ENCODE results near the gene ABHD17B.

ABHD17B gene

GRCh38 chr9:71835596-71835995 lies 75.4 kb downstream of the ABHD17B start:
- H3K9me3 ChIP-seq (ENCODE audit: insufficient read depth, low read length) = no peaks in the 10 kb centered on the region
- H3K27me3 ChIP-seq (ENCODE audit: insufficient read depth, insufficient read length) = no peaks in the 10 kb centered on the region
- no peak for DNase-seq (ENCODE audit: low read depth, low spot score)
- TF ChIP-seq SUZ12 (IDR thresholded peaks at IDR 0.05; ENCODE audit: extremely low read depth, insufficient read depth, insufficient read length) = no peak
- TF ChIP-seq YY1 (IDR thresholded peaks at IDR 0.05; ENCODE audit: insufficient read depth, insufficient read length) = no peak
- no peak for TF ChIP-seq ZNF274 (IDR thresholded peaks at IDR 0.05; ENCODE audit: low read depth, low read length)
- peaks cover 2% of the 10 kb centered on the region for H3K4me1 ChIP-seq (ENCODE audit: insufficient read depth, insufficient read length)
- H3K4me3 ChIP-seq (ENCODE audit: insufficient read length, low read depth) = no peak overlapping the region
- H3K36me3 ChIP-seq (ENCODE audit: insufficient read depth, insufficient read length, low read length) = no peaks in the 10 kb centered on the region
- H3K9ac ChIP-seq (ENCODE audit: insufficient read length, low read depth) = no peak overlapping the region

GRCh38 chr9:71830929-71831328 lies 80.1 kb downstream of the ABHD17B start:
- no peak for DNase-seq (ENCODE audit: low read depth, low spot score)
- H3K9me3 ChIP-seq (ENCODE audit: insufficient read depth, low read length) = no peaks in the 10 kb centered on the region
- TF ChIP-seq ZNF274 (IDR thresholded peaks at IDR 0.05; ENCODE audit: low read depth, low read length) (no peak), YY1 (IDR thresholded peaks at IDR 0.05; ENCODE audit: insufficient read depth, insufficient read length) (no peak), SUZ12 (IDR thresholded peaks at IDR 0.05; ENCODE audit: extremely low read depth, insufficient read depth, insufficient read length) (no peak)
- H3K9ac ChIP-seq (ENCODE audit: insufficient read length, low read depth) = no peak overlapping the region
- H3K4me1 ChIP-seq (ENCODE audit: insufficient read depth, insufficient read length) = no peaks in the 10 kb centered on the region
- H3K27me3 ChIP-seq (ENCODE audit: insufficient read depth, insufficient read length) = no peaks in the 10 kb centered on the region
- no peak overlapping the region for H3K4me3 ChIP-seq (ENCODE audit: insufficient read length, low read depth)
- H3K36me3 ChIP-seq (ENCODE audit: insufficient read depth, insufficient read length, low read length) = no peaks in the 10 kb centered on the region

GRCh38 chr9:71830153-71830552 lies 80.8 kb downstream of the ABHD17B start:
- DNase-seq (ENCODE audit: low read depth, low spot score) = no peak
- Histone ChIP-seq H3K4me3 (ENCODE audit: insufficient read length, low read depth) (no peak overlapping the region), H3K9me3 (ENCODE audit: insufficient read depth, low read length) (no peaks in the 10 kb centered on the region), H3K27me3 (ENCODE audit: insufficient read depth, insufficient read length) (no peaks in the 10 kb centered on the region), H3K9ac (ENCODE audit: insufficient read length, low read depth) (no peak overlapping the region), H3K4me1 (ENCODE audit: insufficient read depth, insufficient read length) (no peaks in the 10 kb centered on the region), H3K36me3 (ENCODE audit: insufficient read depth, insufficient read length, low read length) (no peaks in the 10 kb centered on the region)
- TF ChIP-seq YY1 (IDR thresholded peaks at IDR 0.05; ENCODE audit: insufficient read depth, insufficient read length) = no peak
- no peak for TF ChIP-seq SUZ12 (IDR thresholded peaks at IDR 0.05; ENCODE audit: extremely low read depth, insufficient read depth, insufficient read length)
- no peak for TF ChIP-seq ZNF274 (IDR thresholded peaks at IDR 0.05; ENCODE audit: low read depth, low read length)

- TF ChIP-seq SUZ12 (IDR thresholded peaks at IDR 0.05; ENCODE audit: extremely low read depth, insufficient read depth, insufficient read length) (no peak), ZNF274 (IDR thresholded peaks at IDR 0.05; ENCODE audit: low read depth, low read length) (no peak), YY1 (IDR thresholded peaks at IDR 0.05; ENCODE audit: insufficient read depth, insufficient read length) (no peak)
- H3K27me3 ChIP-seq (ENCODE audit: insufficient read depth, insufficient read length) = no peaks in the 10 kb centered on the region
- no peak for DNase-seq (ENCODE audit: low read depth, low spot score)
- H3K9ac ChIP-seq (ENCODE audit: insufficient read length, low read depth) = no peak overlapping the region
- H3K9me3 ChIP-seq (ENCODE audit: insufficient read depth, low read length) = no peaks in the 10 kb centered on the region
- no peaks in the 10 kb centered on the region for H3K36me3 ChIP-seq (ENCODE audit: insufficient read depth, insufficient read length, low read length)
- no peaks in the 10 kb centered on the region for H3K4me1 ChIP-seq (ENCODE audit: insufficient read depth, insufficient read length)
- no peak overlapping the region for H3K4me3 ChIP-seq (ENCODE audit: insufficient read length, low read depth)
These were observed 84.7 kb downstream of the ABHD17B start for GRCh38 chr9:71826279-71826678.

GRCh38 chr9:71824257-71824656 lies 86.7 kb downstream of the ABHD17B start:
- no peaks in the 10 kb centered on the region for H3K9me3 ChIP-seq (ENCODE audit: insufficient read depth, low read length)
- no peaks in the 10 kb centered on the region for H3K36me3 ChIP-seq (ENCODE audit: insufficient read depth, insufficient read length, low read length)
- no peak for DNase-seq (ENCODE audit: low read depth, low spot score)
- TF ChIP-seq ZNF274 (IDR thresholded peaks at IDR 0.05; ENCODE audit: low read depth, low read length) (no peak), SUZ12 (IDR thresholded peaks at IDR 0.05; ENCODE audit: extremely low read depth, insufficient read depth, insufficient read length) (no peak), YY1 (IDR thresholded peaks at IDR 0.05; ENCODE audit: insufficient read depth, insufficient read length) (no peak)
- no peak overlapping the region for H3K9ac ChIP-seq (ENCODE audit: insufficient read length, low read depth)
- H3K27me3 ChIP-seq (ENCODE audit: insufficient read depth, insufficient read length) = no peaks in the 10 kb centered on the region
- H3K4me3 ChIP-seq (ENCODE audit: insufficient read length, low read depth) = no peak overlapping the region
- no peaks in the 10 kb centered on the region for H3K4me1 ChIP-seq (ENCODE audit: insufficient read depth, insufficient read length)

- H3K9ac ChIP-seq (ENCODE audit: insufficient read length, low read depth) = no peak overlapping the region
- DNase-seq (ENCODE audit: low read depth, low spot score) = no peak
- no peaks in the 10 kb centered on the region for H3K36me3 ChIP-seq (ENCODE audit: insufficient read depth, insufficient read length, low read length)
- no peak overlapping the region for H3K4me3 ChIP-seq (ENCODE audit: insufficient read length, low read depth)
- H3K9me3 ChIP-seq (ENCODE audit: insufficient read depth, low read length) = no peaks in the 10 kb centered on the region
- TF ChIP-seq ZNF274 (IDR thresholded peaks at IDR 0.05; ENCODE audit: low read depth, low read length) (no peak), YY1 (IDR thresholded peaks at IDR 0.05; ENCODE audit: insufficient read depth, insufficient read length) (no peak), SUZ12 (IDR thresholded peaks at IDR 0.05; ENCODE audit: extremely low read depth, insufficient read depth, insufficient read length) (no peak)
- H3K4me1 ChIP-seq (ENCODE audit: insufficient read depth, insufficient read length) = no peaks in the 10 kb centered on the region
- H3K27me3 ChIP-seq (ENCODE audit: insufficient read depth, insufficient read length) = no peaks in the 10 kb centered on the region
These were observed 88.1 kb downstream of the ABHD17B start for GRCh38 chr9:71822935-71823334.

GRCh38 chr9:71822456-71822855 lies 88.5 kb downstream of the ABHD17B start:
- Histone ChIP-seq H3K9me3 (ENCODE audit: insufficient read depth, low read length) (no peaks in the 10 kb centered on the region), H3K27me3 (ENCODE audit: insufficient read depth, insufficient read length) (no peaks in the 10 kb centered on the region), H3K4me3 (ENCODE audit: insufficient read length, low read depth) (no peak overlapping the region), H3K9ac (ENCODE audit: insufficient read length, low read depth) (no peak overlapping the region), H3K4me1 (ENCODE audit: insufficient read depth, insufficient read length) (no peaks in the 10 kb centered on the region), H3K36me3 (ENCODE audit: insufficient read depth, insufficient read length, low read length) (no peaks in the 10 kb centered on the region)
- TF ChIP-seq ZNF274 (IDR thresholded peaks at IDR 0.05; ENCODE audit: low read depth, low read length) (no peak), SUZ12 (IDR thresholded peaks at IDR 0.05; ENCODE audit: extremely low read depth, insufficient read depth, insufficient read length) (no peak), YY1 (IDR thresholded peaks at IDR 0.05; ENCODE audit: insufficient read depth, insufficient read length) (no peak)
- no peak for DNase-seq (ENCODE audit: low read depth, low spot score)
